GM19452 (cell line): ENCODE data around the gene CGGBP1.

Source experiments
- ATAC-seq: cut with Tn5 transposase; IDR thresholded peaks from one replicate; pipeline ENCODE4 v1.9.1; 2021; ENCODE audit not compliant: unreplicated experiment

The CGGBP1 gene, protein sequence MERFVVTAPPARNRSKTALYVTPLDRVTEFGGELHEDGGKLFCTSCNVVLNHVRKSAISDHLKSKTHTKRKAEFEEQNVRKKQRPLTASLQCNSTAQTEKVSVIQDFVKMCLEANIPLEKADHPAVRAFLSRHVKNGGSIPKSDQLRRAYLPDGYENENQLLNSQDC

DNA sequence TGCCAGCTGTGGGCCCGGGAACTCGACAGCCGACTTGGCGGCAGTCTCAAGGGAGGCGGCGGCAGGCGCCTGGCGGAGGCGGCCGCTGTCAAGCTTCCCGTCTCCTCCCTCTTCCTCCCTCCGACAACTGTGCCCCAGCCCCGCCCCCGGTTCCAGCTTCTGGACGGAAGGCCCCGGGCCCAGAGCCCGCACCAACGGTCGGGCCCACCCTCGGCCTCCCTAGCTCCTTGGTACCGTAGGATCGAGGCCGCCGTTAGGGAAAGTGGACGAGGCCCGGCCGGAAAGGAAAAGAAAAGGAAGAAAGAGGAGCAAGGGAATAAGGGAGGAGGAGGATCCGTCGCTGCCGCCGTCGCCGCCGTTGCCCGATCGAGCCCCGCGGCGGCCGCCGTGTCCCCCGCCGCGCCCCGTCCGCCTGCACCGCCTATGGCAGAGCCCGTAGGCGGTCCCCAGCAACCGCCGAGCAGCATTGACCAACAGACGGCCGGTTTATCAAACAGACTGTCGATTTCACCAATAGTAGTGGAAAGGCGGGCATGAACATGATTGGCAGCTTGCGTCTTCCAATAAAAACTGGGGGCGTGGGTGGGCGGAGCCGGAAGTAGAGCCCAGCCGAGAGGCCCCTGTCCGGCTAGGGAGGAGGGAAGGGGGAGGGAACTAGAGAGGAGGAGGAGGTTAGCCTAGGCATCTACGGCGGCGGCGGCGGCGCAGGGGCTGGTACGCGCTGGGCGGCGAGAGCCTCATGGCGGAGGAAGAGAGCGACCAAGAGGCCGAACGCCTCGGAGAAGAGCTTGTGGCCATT lies at the start of gene CGGBP1, which contains the start of gene ZNF654:
Gene CGGBP1 (minus strand): TSS at position 425 of the 799 bp plus-strand sequence. CDS start 3,029 bp downstream, outside the sequence.
Gene ZNF654 (plus strand): TSS at position 675 of the 799 bp plus-strand sequence. CDS start 65 bp downstream, at position 740.
- ATAC-seq: peak; percentile 96

DNA sequence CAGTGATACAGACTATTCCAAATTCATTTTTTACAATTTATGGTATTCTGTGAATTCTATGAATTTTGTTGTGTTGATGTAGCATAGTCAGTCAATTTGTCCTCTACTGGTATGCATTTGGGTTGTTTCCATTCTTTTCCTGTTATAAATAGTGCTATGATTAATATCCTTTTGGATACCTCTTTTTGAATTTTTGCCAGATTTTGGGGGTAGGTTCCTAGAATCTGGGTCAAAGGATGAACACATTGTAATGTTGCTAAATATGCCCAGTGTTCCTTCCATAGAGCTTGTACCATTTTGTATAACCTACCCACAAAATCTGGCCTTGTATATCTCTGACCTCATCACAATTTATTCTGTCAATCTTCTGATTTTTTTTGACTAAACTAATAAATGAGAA lies 46.5 kb upstream of the CGGBP1 start:
- ATAC-seq: no peak

- ATAC-seq: peak; percentile 69
Observed at GRCh38 chr3:88101142-88101541, 42.3 kb upstream of the CGGBP1 start.

- no peak for ATAC-seq
Observed at GRCh38 chr3:88093266-88093665, 34.5 kb upstream of the CGGBP1 start.

- ATAC-seq: no peak
Observed at GRCh38 chr3:88092270-88092669, 33.5 kb upstream of the CGGBP1 start.

- no peak for ATAC-seq
Observed at GRCh38 chr3:88090681-88091080, 31.9 kb upstream of the CGGBP1 start.

DNA sequence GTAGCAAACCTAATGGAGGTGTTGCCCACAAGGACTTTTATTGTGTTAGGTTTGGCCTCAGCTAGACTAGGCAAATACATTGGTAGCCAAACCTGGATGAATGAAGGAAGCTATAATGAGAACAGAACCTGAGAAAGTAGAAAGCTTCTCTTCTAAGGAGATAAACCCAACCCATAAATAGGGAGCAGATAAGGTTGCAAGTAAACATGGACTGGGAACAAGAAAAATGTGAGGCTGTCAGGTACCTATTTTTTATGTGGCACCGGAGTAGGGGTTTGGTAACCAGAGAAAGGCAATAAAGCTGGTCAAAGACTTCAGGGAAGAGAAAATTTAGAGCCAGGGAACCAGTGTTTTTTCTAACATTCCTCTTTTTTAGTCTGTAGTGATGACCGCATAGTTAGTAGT lies 25.3 kb upstream of the CGGBP1 start:
- no peak for ATAC-seq

DNA sequence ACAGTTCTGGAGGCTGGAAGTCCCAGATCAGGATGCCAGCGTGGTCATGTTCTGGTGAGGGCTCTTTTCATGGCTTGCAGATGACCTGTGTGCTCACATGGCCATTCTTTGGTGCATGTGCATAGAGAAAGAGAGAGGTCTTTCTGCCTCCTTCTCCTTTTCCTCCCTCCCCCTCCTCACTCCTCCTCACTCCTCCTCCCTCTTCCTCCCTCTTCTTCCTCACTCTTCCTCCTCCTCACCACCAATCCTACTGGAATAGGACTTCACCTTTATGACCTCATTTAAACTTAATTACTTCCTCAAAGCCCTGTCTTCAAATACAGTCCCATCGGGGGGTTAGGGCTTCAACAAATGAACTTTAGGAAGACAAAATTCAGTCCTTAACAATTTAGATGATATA lies 24.0 kb upstream of the CGGBP1 start:
- no peak for ATAC-seq

DNA sequence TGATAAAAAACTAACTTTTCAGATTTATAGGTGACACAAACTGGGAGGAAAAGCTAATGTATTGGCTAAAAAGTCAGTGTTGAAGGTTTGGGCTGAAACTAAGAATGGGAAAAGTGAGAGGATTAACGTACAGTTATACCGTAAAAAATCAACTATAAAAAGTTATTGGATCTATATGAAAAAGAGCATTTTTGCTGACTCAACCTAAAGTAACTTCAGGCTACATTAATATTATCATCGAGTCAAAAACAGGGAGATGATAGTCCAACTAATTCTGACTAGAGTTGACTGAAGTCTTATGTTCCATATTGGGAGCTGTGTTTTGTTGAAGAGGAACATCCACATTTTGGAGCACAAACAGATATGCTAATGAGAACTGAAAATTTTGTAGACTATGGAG lies 20.1 kb upstream of the CGGBP1 start:
- ATAC-seq: no peak

GRCh38 chr3:88076712-88077111 lies 17.9 kb upstream of the CGGBP1 start:
- ATAC-seq: no peak

- no peak for ATAC-seq
Observed at GRCh38 chr3:88075497-88075896, 16.7 kb upstream of the CGGBP1 start.

DNA sequence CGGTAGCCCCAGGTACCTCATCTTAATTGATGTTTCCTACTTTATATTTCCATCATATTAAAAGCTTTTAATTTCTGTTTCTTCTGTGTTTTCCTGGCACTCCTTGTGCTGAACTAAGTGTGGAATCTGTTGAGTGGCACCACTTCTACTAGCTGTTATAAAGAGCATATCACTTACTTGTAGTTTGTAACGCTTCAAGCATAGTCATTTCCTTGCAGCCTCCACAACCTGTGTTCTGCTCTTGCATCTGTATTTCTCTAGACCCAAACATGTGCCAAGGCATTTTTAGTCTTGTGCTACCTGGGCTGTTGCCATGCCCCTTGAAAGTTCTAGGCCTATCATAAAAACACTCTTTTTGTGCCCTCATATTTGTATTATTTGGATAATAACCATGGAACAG lies 16.3 kb upstream of the CGGBP1 start:
- no peak for ATAC-seq

DNA sequence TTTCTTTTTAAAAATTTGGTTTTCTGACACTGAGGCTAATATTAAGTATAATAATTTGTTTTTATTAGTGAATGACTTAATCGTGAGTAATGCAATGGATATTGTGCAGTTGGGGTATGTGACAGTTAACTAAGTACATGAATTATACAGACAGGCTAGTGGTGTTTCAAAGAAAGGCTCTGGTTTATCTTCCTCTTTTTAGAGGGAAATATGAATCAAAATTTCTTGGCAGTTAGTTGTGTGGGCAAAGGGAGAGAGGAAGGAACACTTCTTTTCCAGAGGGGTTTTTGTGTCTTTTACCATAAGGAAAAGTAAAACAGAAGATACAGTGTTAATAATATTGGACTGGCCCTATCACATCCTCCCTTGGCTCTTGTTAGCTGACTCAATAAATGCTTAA lies 2.9 kb upstream of the CGGBP1 start:
- no peak for ATAC-seq

GRCh38 chr3:88059380-88060170 lies 770 bp upstream of the CGGBP1 start:
- peak; percentile 5 for ATAC-seq

- ATAC-seq: no peak
Observed at GRCh38 chr3:88058306-88058580, 562 bp downstream of the CGGBP1 start.

GRCh38 chr3:88057630-88058305 lies 1.0 kb downstream of the CGGBP1 start:
- ATAC-seq: no peak

DNA sequence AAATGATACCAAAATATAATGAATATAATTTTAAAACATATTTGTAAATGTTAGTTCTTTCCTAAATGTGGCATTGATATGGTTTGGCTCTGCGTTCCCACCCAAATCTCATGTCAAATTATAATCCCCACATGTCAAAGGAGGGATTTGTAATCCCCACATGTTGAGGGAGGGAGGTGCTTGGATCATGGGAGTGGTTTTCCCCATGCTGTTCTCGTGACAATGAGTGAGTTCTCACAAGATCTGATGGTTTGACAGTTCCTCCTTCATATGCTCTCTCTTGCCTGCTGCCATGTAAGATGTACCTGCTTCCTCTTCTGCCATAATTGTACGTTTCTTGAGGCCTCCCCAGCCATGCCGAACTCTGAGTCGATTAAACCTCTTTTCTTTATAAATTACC lies 12.0 kb downstream of the CGGBP1 start:
- ATAC-seq: no peak

- ATAC-seq: no peak
Observed at GRCh38 chr3:88044411-88044810, 14.4 kb downstream of the CGGBP1 start.

DNA sequence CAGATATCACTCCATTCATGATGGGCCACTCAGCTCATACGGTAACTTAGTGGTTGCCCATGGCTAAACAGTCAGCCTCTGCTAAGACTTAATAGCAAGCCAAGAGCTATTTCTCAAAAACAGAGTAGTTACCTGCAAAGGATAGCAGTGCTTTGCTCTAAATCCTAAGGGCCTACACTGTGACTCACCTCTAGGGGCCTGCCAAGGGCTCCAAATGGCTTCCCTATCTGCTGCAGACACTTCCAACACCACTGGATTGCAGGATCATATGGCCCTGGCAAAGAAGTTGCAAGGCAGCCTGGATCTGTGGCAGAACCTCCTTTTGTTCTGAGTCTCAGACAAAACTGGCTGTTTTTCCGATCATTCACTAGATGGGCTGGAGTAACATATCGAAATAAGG lies 17.8 kb downstream of the CGGBP1 start:
- no peak for ATAC-seq

DNA sequence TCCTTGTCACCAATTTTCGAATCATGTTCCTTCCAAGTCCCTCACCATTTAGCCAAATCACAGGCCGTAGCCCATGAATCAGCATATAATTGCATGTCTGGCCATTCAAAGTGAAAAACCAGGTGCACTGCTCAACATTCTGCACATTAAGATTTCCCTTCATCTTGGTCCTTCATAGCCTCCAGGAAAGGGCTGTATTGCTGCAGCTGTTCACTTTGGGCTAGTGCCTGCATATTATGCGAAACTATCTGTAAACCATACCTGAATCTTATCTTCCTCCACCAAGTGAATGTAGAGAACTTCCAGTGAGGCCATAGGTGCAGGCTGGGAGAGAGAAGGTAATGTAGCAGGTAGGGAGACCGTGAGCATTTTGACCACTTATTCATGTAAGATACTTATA lies 18.3 kb downstream of the CGGBP1 start:
- no peak for ATAC-seq

DNA sequence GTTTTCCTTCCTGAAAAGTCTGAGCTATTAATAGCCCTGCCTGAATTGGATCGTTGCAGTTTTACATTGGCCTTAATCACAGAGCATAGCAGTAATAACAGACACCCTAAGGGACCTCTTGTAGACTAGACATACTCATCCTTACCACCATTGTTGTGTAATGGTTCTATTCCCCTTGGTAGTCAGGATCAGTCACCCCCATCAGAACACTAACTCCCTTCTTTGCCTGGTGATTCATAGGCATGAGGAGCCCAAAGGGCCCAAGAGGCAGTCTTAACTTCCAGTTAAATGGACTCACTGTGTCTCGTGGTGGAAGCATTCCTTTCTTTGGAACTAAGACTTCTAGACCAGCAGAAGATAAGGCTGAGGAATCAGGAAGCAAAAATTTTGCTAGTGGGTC lies 20.2 kb downstream of the CGGBP1 start:
- ATAC-seq: no peak
